Embryonic facial prominence (tissue), 1 donor: ENCODE measurements around the gene OPCML.

Source experiments
- DNase-seq: peaks from one replicate; pipeline ENCODE4 v3.0.0-alpha.2; 2016; ENCODE audit errors: extremely low spot score

Gene OPCML

DNA sequence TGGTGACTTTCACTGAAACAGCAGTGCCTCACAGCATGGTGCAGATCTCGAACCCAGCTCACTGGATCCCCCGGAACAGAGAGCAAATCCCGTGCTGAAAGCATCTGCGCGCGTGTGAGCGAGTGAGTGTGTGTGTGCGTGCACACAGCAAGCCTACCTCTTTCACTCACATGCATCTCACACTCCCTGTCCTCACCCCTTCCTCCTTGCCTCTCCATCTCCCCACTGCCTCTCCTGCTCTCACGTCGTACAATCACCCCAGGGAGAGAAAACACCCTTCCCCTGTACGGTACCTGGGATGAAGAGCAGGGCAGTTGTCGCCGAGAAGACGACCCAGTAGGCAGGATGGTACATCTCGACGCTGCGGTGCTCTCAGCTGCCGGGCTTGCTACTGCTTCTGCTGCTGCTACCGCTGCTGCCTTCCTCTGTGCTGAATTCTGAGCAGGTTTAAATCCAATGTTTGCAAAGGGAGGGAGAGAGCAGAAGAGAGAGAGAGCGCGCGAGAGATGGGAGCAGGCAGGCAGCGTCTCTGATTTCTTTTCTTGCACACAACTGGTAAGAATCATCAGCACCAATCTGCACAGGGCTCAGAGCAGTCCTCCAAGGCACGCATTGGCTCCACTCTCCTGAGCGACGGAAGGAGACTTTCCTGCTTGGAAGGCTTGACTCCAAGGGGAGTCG is at the start of gene OPCML:
Gene OPCML (minus strand): TSS at position 531 of the 681 bp plus-strand sequence.
- no peak for DNase-seq

- no peak for DNase-seq
These were observed 48.8 kb upstream of the OPCML start for GRCh38 chr11:133581091-133581490.

GRCh38 chr11:133579165-133580031 is 47.1 kb upstream of the OPCML start:
- DNase-seq = peak; percentile 29

DNA sequence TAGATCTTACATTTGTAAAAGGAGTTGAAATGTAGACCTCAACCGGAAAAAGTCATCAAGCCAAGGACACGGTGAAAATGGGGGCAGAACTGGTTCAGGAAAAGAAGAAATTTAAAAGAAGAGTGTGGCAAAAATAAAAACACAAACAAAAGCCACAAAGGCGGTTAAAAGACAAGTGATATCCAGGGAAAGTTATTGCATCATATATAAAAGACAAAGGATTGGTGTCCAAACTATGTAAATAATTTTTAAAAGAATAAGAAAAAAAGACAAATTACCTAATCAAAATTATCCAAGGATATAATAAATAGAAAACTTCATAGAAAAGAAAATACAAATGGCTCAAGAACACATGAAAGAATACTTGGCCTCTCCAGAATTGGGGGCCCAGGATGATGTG is 45.1 kb upstream of the OPCML start:
- DNase-seq = no peak

- no peak for DNase-seq
These were observed 44.0 kb upstream of the OPCML start for GRCh38 chr11:133576351-133576750.

GRCh38 chr11:133573081-133573480 is 40.8 kb upstream of the OPCML start:
- peak; percentile 15 for DNase-seq

- no peak for DNase-seq
These were observed 38.1 kb upstream of the OPCML start for GRCh38 chr11:133570376-133570775.

GRCh38 chr11:133563505-133564025 is 31.3 kb upstream of the OPCML start:
- no peak for DNase-seq

DNA sequence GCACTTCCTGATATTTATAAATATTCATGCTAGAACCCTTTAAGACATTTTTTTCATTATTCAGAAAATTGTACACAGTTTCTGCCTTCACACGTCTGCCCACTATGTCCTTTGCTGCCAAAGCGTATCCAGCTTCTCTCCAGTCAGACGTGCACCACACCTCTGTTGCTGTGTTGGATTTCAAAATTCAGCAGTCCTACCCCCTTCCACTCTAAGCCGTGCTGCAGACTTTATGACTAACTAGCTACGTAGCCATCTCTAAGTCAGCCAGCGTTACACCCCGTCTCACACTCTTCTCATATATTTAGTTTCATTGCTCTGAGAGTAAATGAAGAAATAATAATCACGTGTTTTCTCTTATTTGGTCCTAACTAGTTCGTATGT is 28.2 kb upstream of the OPCML start:
- DNase-seq = peak; percentile 40

DNA sequence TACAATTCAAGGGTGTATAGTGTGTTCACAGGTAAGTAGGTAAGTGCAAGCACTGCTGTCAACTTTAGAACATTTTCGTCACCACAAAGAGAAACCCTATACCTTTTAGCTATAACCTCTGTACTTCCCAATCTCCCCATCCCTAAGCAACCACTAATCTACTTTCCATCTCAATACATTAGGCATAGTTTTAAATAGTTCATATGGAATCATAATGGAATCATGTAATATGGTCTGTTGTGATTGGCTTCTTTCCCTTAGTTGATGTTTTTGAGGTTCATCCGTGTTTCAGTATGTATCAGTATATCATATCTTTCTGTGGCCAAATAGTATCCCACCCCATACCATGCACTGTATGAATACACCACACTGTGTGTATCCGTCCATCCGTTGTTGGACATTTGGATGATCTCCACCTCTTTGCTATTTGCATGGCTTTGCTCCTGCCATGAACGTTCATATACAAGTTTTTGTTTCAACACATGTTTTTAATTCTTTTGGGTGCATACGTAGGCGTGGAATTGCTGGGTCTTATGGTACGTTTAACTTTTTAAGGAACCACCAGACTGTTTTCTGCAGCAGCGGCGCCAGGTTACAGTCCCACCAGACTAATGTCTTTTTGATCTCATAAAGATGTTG is 27.7 kb upstream of the OPCML start:
- peak; percentile 68 for DNase-seq

DNA sequence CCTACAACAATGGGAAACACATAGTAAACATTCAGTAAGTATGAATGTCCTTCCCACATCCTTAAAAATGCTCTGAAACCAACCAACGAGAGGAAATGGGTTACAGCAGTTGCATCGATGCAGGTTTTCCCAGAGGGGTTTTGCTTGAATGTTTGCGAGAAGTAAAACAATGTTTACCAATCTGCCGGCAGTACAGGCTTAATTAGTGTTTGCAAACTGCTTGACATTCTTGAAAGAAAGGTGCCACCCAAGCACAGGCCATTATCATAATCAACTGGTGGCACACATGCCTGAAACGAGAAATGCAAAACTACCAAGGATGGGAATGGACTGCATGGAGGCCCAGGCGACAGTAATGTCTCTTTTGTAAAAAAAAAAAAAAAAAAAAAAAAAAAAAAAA is 27.1 kb upstream of the OPCML start:
- DNase-seq = no peak

GRCh38 chr11:133555034-133555433 is 22.7 kb upstream of the OPCML start:
- no peak for DNase-seq

GRCh38 chr11:133553885-133554740 is 21.8 kb upstream of the OPCML start:
- DNase-seq = no peak

DNA sequence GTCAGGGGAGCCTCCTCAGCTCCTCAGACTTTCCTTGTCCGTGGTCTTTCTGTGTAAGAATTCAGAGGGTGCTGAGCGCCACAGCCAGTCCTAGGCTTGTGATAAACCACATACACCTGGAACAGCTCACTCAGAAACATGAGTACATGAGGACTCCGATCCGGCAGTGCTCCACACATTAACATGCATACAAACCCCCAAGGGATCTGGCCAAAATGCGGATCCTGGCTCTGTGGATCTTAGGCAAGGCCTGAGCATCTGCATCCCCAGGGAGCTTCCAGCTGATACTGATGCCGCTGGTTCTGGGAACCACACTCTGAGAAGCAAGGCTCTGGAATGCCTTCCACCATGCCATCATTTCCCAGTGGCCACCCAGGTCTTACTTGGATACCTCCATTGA is 20.6 kb upstream of the OPCML start:
- no peak for DNase-seq

DNA sequence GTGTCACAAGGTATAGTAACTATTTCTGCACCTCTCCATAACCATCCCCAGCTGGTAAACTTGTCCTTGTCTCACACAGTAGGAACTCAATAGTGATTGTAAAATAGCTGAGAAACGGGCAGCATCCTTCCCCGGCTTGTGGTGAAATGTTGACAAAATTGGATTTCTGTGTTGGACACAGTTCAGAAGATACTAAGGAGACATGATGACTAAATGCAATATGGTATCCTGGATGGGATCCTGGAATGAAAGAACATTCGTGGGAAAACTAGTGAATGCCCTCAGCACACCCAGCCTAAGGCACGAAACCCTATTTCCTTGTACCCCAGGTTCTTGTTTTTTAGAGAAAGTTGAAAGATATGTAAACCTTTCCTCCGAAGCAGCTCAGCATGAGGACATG is 18.8 kb upstream of the OPCML start:
- DNase-seq = no peak

- DNase-seq = no peak
These were observed 17.5 kb upstream of the OPCML start for GRCh38 chr11:133549826-133550225.

- no peak for DNase-seq
These were observed 16.3 kb upstream of the OPCML start for GRCh38 chr11:133548641-133549040.

- DNase-seq = no peak
These were observed 15.7 kb upstream of the OPCML start for GRCh38 chr11:133547808-133548494.

GRCh38 chr11:133545199-133545803 is 13.0 kb upstream of the OPCML start:
- DNase-seq = no peak

GRCh38 chr11:133541720-133542095 is 9.4 kb upstream of the OPCML start:
- no peak for DNase-seq
